ENCODE results near the gene SMAD3.

GRCh38 chr15:67242708-67243111 is 177.3 kb downstream of the SMAD3 start:
- TF ChIP-seq POLR2A (IDR thresholded peaks at IDR 0.05; ENCODE audit: low read length): no peak
- no peak for TF ChIP-seq GATA1 (IDR thresholded peaks at IDR 0.05; ENCODE audit: low read depth, low read length)

Measured in erythroblast (primary cell).